Neuronal stem cell (in vitro differentiated cells): ENCODE measurements around the gene SMIM29.
A peak's percentile ranks its signal among the peaks of the same experiment; 100 is the strongest.

ENCODE experiments used
- DNase-seq: peaks from one replicate; pipeline ENCODE4 v3.0.0-alpha.2; 2013; ENCODE audit warnings: low spot score
- H2AFZ ChIP-seq: one replicate; pipeline ENCODE4 v1.6.1; 2013; ENCODE audit warnings: mild to moderate bottlenecking, low read length, inconsistent platforms
- H2AK5ac ChIP-seq: 2 replicates; pipeline ENCODE4 v1.6.1; 2013; ENCODE audit warnings: low read depth, mild to moderate bottlenecking, inconsistent platforms, low read length, moderate library complexity, mixed read lengths
- H2BK120ac ChIP-seq: 2 replicates; pipeline ENCODE4 v1.6.1; 2013; ENCODE audit warnings: low read depth, mild to moderate bottlenecking, inconsistent platforms, low read length, moderate library complexity, mixed read lengths
- H2BK12ac ChIP-seq: one replicate; pipeline ENCODE4 v1.6.1; 2013; ENCODE audit warnings: low read length, inconsistent platforms
- H2BK15ac ChIP-seq: 2 replicates; pipeline ENCODE4 v1.6.1; 2013; ENCODE audit warnings: mild to moderate bottlenecking, low read length, inconsistent platforms, mixed read lengths
- H2BK5ac ChIP-seq: one replicate; pipeline ENCODE4 v1.6.1; 2013; ENCODE audit warnings: inconsistent platforms, mild to moderate bottlenecking, low read length, moderate library complexity
- H3K14ac ChIP-seq: one replicate; pipeline ENCODE4 v1.6.1; 2013; ENCODE audit warnings: low read length, inconsistent platforms
- H3K18ac ChIP-seq: 2 replicates; pipeline ENCODE4 v1.6.1; 2013; ENCODE audit warnings: low read length, inconsistent platforms
- H3K23ac ChIP-seq: 2 replicates; pipeline ENCODE4 v1.6.1; 2013; ENCODE audit warnings: low read depth, mild to moderate bottlenecking, mixed read lengths, low read length, inconsistent platforms; ENCODE audit not compliant: poor library complexity
- H3K27ac ChIP-seq: replicated peaks from 3 replicates; pipeline ENCODE4 v1.5.1; 2013; ENCODE audit warnings: low read length, inconsistent platforms
- H3K27me3 ChIP-seq, 3 experiments: 2 replicates each; pipeline ENCODE4 v1.6.1; 2013; ENCODE audit warnings: low read length in 3 of 3, mild to moderate bottlenecking in 2 of 3, inconsistent platforms in 1 of 3, low read depth in 1 of 3, mixed read lengths in 1 of 3, moderate library complexity in 1 of 3; ENCODE audit not compliant: control insufficient read depth in 3 of 3, insufficient read depth in 3 of 3
- H3K36me3 ChIP-seq, 2 donors: replicated peaks in 1 of 2; 2 replicates each; pipeline ENCODE4 v1.6.1; 2013; ENCODE audit warnings: low read length in 2 of 2; ENCODE audit not compliant: control insufficient read depth in 2 of 2, insufficient read depth in 2 of 2
- H3K4ac ChIP-seq: 2 replicates; pipeline ENCODE4 v1.6.1; 2013; ENCODE audit warnings: inconsistent platforms, mild to moderate bottlenecking, low read length, moderate library complexity
- H3K4me1 ChIP-seq, 2 donors: 1 replicate in 1 of 2; 2 replicates in 1 of 2; pipeline ENCODE4 v1.6.1; 2013; ENCODE audit warnings: low read length in 2 of 2, low read depth in 1 of 2; ENCODE audit not compliant: control insufficient read depth in 2 of 2, insufficient read depth in 1 of 2
- H3K4me2 ChIP-seq: one replicate; pipeline ENCODE4 v1.6.1; 2013; ENCODE audit warnings: mild to moderate bottlenecking, low read length, inconsistent platforms; ENCODE audit not compliant: insufficient read depth, poor library complexity, severe bottlenecking
- H3K4me3 ChIP-seq, 2 donors: 2 replicates each; pipeline ENCODE4 v1.5.1; 2013; ENCODE audit warnings: low read length in 2 of 2, mild to moderate bottlenecking in 2 of 2, inconsistent platforms in 1 of 2, moderate library complexity in 1 of 2
- H3K79me1 ChIP-seq: one replicate; pipeline ENCODE4 v1.6.1; 2013; ENCODE audit warnings: low read depth, mild to moderate bottlenecking, inconsistent platforms, low read length, moderate library complexity
- H3K9ac ChIP-seq: one replicate; pipeline ENCODE4 v1.6.1; 2013; ENCODE audit warnings: mild to moderate bottlenecking, low read depth, low read length, inconsistent platforms; ENCODE audit not compliant: poor library complexity
- H3K9me3 ChIP-seq, 2 donors: replicated peaks in 1 of 2; 2 replicates each; pipeline versions ENCODE3 to v1.6.1; 2013; ENCODE audit warnings: low read length in 2 of 2, mild to moderate bottlenecking in 2 of 2, inconsistent platforms in 1 of 2, low read depth in 1 of 2, mixed read lengths in 1 of 2, moderate library complexity in 1 of 2; ENCODE audit not compliant: control insufficient read depth in 2 of 2, insufficient read depth in 1 of 2
- H4K8ac ChIP-seq: one replicate; pipeline ENCODE4 v1.6.1; 2013; ENCODE audit warnings: low read depth, mild to moderate bottlenecking, inconsistent platforms, low read length, moderate library complexity
- H4K91ac ChIP-seq: one replicate; pipeline ENCODE4 v1.6.1; 2013; ENCODE audit warnings: low read length, low read depth, mild to moderate bottlenecking, inconsistent platforms; ENCODE audit not compliant: poor library complexity
- WGBS, 2 donors: extraction: QIAGEN DNeasy Blood & Tissue Kit; methylation state at CpG; one replicate each; pipeline ENCODE4 v1.1.7; 2013; ENCODE audit warnings: missing lambda C conversion rate in 2 of 2, mixed read lengths in 1 of 2; ENCODE audit not compliant: insufficient read length in 2 of 2, insufficient replicate concordance in 1 of 2; ENCODE audit errors: extremely low coverage in 2 of 2; 5-methylcytosine and 5-hydroxymethylcytosine counted together

Gene SMIM29

DNA sequence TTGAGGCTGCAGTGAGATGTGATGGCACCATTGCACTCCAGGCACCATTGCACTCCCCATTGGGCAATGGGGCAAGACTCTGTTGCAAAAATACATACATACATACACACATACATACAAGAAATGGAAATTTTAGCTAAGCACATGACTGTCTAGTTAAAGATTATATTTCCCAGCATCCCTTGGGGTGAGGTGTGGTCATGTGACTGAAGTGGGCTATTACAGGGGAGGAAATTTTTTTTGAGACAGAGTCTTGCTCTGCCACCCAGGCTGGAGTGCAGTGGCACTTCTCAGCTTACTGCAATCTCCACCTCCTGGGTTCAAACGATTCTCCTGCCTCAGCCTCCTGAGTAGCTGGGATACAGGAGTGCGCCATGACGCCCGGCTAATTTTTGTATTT, 44.1 kb downstream of the SMIM29 start:
- WGBS, 2 donors: no CpG with 5 or more reads among the region's 4 CpGs
- Histone ChIP-seq H3K18ac (no peak overlapping the region), H3K23ac (no peak overlapping the region), H3K9me3 (no peaks in the 10 kb centered on the region), H3K4me2 (no peak overlapping the region), H2AFZ (no peak overlapping the region), H2BK15ac (no peak overlapping the region), H3K4me1 (no peaks in the 10 kb centered on the region), H3K36me3 (no peaks in the 10 kb centered on the region), H2BK12ac (no peak overlapping the region), H3K27me3 (peaks cover 0 to 23% (median 0%) of the 10 kb centered on the region in 3 experiments), H4K8ac (no peak overlapping the region), H3K4me3 (no peak overlapping the region), H3K4ac (no peak overlapping the region), H3K79me1 (no peaks in the 10 kb centered on the region), H2BK120ac (no peak overlapping the region), H3K27ac (no peak overlapping the region), H3K9ac (no peak overlapping the region), H4K91ac (no peak overlapping the region), H2AK5ac (no peak overlapping the region), H2BK5ac (no peak overlapping the region), H3K14ac (no peak overlapping the region)
- DNase-seq: no peak

DNA sequence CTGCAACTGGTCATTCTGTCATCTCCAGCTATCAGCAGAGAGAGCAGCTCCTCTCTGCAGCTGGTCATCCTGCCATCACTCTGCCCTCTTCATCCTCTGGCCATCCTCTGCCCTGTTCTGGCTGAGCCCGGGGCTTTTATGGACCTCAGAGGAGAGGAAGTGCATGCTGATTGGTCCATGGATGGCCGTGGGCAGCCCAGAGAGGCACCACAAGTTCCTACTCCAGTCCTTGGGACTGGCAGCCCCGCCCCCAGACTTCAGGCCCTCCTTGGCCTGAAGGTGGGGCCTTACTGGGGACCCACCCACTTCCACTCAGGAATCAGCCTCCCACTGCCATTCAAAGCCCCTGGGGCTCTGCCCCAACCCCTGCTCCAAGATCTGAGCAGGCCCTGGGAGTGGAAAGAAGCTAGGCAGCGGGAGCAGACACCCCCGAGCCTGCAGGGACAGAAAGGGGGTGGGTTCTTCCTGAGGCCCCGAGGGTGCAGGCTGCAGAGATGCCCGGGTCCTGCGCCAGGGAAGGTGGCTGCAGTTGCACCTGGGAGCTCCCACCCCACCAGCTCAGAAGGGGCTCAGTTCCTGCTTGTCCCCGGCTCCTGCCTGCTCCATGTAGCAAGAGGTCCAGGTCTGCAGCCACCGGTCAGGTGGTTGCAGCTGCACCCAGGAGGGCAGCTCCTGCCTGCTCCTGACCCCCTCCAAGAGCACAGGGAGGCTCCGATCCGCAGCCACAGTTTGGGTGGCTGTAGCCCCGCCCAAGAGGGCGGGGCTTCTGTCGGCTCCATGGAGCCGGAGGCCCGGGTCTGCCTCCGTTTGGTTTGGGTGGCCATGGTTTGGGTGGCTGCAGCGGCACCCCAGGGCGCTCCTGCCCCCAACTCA, 46.2 kb downstream of the SMIM29 start:
- Histone ChIP-seq H3K36me3 (no peaks in the 10 kb centered on the region), H2BK15ac (peak overlapping the region; percentile 4), H3K4me1 (no peaks in the 10 kb centered on the region), H3K9ac (no peak overlapping the region), H3K4ac (no peak overlapping the region), H2AFZ (peak overlapping the region; percentile 45), H3K79me1 (no peaks in the 10 kb centered on the region), H4K91ac (no peak overlapping the region), H3K18ac (peak overlapping the region; percentile 67), H3K4me3 (no peak overlapping the region), H3K4me2 (no peak overlapping the region), H2BK12ac (no peak overlapping the region), H3K23ac (no peak overlapping the region), H3K27me3 (peaks cover 0 to 11% (median 0%) of the 10 kb centered on the region in 3 experiments), H3K27ac (no peak overlapping the region), H2AK5ac (peak overlapping the region; percentile 86), H2BK120ac (no peak overlapping the region), H3K9me3 (no peaks in the 10 kb centered on the region), H2BK5ac (peak overlapping the region; percentile 29), H3K14ac (no peak overlapping the region), H4K8ac (no peak overlapping the region)
- no CpG with 5 or more reads among the region's 20 CpGs for WGBS, 2 donors
- no peak for DNase-seq

DNA sequence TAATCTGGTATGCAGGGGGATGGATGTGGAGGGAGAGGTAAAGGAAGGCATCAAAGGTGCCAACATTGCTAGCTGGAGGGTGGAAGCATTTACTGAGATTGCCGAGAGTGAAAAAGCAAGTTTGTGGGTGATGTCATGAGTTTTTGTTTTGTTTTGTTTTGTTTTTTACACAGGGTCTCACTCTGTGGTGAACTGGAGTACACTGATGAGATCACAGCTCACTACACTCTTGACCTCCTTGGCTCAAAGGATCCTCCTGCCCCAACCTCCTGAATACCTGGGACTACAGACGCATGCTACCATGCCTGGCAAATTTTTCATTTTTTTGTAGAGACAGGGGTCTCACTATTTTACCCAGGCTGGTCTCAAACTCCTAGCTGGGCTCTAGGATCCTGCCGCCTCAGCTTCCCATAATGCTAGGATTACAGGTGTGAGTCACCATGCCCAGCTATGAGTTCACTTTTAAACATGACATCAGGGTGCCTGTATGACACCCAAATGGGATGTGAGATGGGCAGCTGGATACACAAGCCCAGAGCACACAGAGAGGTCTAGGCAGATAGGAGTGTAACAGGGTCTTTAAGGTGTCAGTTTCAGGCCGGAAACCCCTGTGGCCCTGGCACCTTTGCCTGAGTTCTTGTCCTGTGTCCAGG, 47.2 kb downstream of the SMIM29 start:
- Histone ChIP-seq H2BK15ac (peak overlapping the region; percentile 4), H3K4me2 (no peak overlapping the region), H2AFZ (no peak overlapping the region), H3K79me1 (no peaks in the 10 kb centered on the region), H3K27me3 (peaks cover 0 to 9% (median 2%) of the 10 kb centered on the region in 3 experiments), H2BK5ac (no peak overlapping the region), H3K9me3 (no peaks in the 10 kb centered on the region), H3K9ac (no peak overlapping the region), H2AK5ac (peak overlapping the region; percentile 86), H3K4me1 (peaks cover 0 to 2% of the 10 kb centered on the region in 2 donors), H4K8ac (no peak overlapping the region), H3K4ac (no peak overlapping the region), H4K91ac (no peak overlapping the region), H3K36me3 (no peaks in the 10 kb centered on the region), H3K27ac (no peak overlapping the region), H3K14ac (no peak overlapping the region), H3K18ac (peak overlapping the region; percentile 73), H2BK12ac (no peak overlapping the region), H2BK120ac (no peak overlapping the region), H3K23ac (no peak overlapping the region), H3K4me3 (no peak overlapping the region)
- no CpG with 5 or more reads among the region's 4 CpGs for WGBS, 2 donors
- no peak for DNase-seq

DNA sequence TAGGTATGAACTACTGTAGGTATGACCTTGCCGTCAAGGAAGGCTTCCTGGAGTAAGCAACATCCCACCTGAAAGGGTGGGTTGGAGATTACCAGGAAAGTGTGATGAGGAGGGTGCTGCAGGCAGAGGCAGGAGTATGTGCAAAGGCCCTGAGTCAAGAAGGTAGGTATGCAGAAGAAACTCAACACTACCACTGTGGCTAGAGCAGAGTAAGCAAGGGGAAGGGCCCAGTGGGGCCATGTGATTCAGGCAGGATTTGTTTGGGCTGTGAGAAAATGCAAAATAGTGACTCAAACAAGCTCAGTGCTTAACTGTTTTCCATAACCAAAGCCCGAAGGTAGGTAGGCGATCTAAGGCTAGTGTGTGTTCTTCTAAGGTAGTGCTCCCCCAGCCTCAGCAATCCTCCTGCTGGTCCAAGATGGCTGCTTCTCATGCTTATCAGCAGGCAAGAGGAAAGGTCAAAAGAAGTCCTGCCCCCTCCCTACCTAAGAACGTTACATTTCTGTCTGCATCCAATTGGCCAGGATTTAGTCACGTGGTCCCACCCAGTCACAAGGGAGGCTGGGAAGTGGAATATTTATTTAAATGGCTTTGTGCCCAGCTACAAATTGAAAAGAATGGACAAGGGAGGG, 48.4 kb downstream of the SMIM29 start:
- no peaks in the 10 kb centered on the region for H3K36me3 ChIP-seq
- no peak overlapping the region for H4K91ac ChIP-seq
- peaks cover 0 to 4% (median 2%) of the 10 kb centered on the region in 3 experiments for H3K27me3 ChIP-seq
- no peak overlapping the region for H3K27ac ChIP-seq
- H3K9ac ChIP-seq: no peak overlapping the region
- H3K79me1 ChIP-seq: no peaks in the 10 kb centered on the region
- no CpG with 5 or more reads among the region's 5 CpGs for WGBS, 2 donors
- H3K9me3 ChIP-seq: no peaks in the 10 kb centered on the region
- H3K4me3 ChIP-seq: peak overlapping the region in 1 of 2 donors; percentile 27
- no peak overlapping the region for H3K14ac ChIP-seq
- H2AK5ac ChIP-seq: no peak overlapping the region
- H2BK120ac ChIP-seq: no peak overlapping the region
- H3K4me1 ChIP-seq: peaks cover 0 to 3% of the 10 kb centered on the region in 2 donors
- no peak overlapping the region for H3K4ac ChIP-seq
- no peak overlapping the region for H3K18ac ChIP-seq
- H2AFZ ChIP-seq: peak overlapping the region; percentile 69
- no peak overlapping the region for H3K23ac ChIP-seq
- H2BK5ac ChIP-seq: no peak overlapping the region
- H3K4me2 ChIP-seq: no peak overlapping the region
- no peak overlapping the region for H2BK12ac ChIP-seq
- no peak overlapping the region for H4K8ac ChIP-seq
- no peak for DNase-seq
- H2BK15ac ChIP-seq: no peak overlapping the region
